ENCODE results near the gene NFIA. TPM values are rescaled to one million over a fixed set of nuclear protein-coding genes. Genes with fewer than 3 reads are reported as not detected.

The NFIA gene
- polyA plus RNA-seq, 3 donors, result 1.4 to 5.3 (median 2.4) TPM

- H3K27ac Mint-ChIP-seq, result no peak overlapping the region
- H3K36me3 Mint-ChIP-seq, result peaks cover 6 to 19% of the 10 kb centered on the region in 2 donors
- Histone ChIP-seq H3K4me2 (replicated peaks; ENCODE audit: extremely low read depth, low read length, poor library complexity, severe bottlenecking) (no peak overlapping the region), H4K20me1 (ENCODE audit: insufficient read depth, low read length) (no peaks in the 10 kb centered on the region), H3K9me3 (replicated peaks in 1 of 2; ENCODE audit: control insufficient read depth in 1 of 2, insufficient read depth in 1 of 2, low read length in 2 of 2) (no peaks in the 10 kb centered on the region), H3K27ac (ENCODE audit: low read depth in 1 of 2, low read length in 2 of 2) (no peak overlapping the region), H3K9ac (ENCODE audit: insufficient read depth, low read length, poor library complexity, severe bottlenecking) (no peak overlapping the region), H3K27me3 (ENCODE audit: control insufficient read depth in 2 of 2, insufficient read depth in 2 of 2, low read length in 2 of 2) (no peaks in the 10 kb centered on the region), H3K4me1 (ENCODE audit: control insufficient read depth in 1 of 2, insufficient read depth in 2 of 2, low read length in 2 of 2) (no peaks in the 10 kb centered on the region), H3K36me3 (replicated peaks in 1 of 2; ENCODE audit: control insufficient read depth in 1 of 2, insufficient read depth in 2 of 2, low read length in 2 of 2) (peaks cover 0 to 6% of the 10 kb centered on the region in 2 donors), H3K79me2 (ENCODE audit: insufficient read depth, low read length) (no peaks in the 10 kb centered on the region), H3K4me3 (replicated peaks in 1 of 3; ENCODE audit: low read depth in 2 of 3, low read length in 3 of 3) (no peak overlapping the region), H2AFZ (ENCODE audit: insufficient read depth, low read depth, low read length, poor library complexity, severe bottlenecking) (no peak overlapping the region)
- WGBS (ENCODE audit: insufficient coverage), result no CpG with 5 or more reads among the region's 2 CpGs
- no peak for TF ChIP-seq CTCF (IDR thresholded peaks at IDR 0.05)
- H3K9me3 Mint-ChIP-seq, result no peaks in the 10 kb centered on the region
- peaks cover 3% of the 10 kb centered on the region for H3K4me1 Mint-ChIP-seq
- no peaks in the 10 kb centered on the region for H3K27me3 Mint-ChIP-seq (ENCODE audit: low read depth in 3 of 3)
- no peak for DNase-seq
- H3K4me3 Mint-ChIP-seq, result no peak overlapping the region
- intact Hi-C loops (cut with micrococcal nuclease), result no loop called here
Observed at GRCh38 chr1:61368366-61368765, 286.0 kb downstream of the NFIA start.

- no peak for TF ChIP-seq CTCF (IDR thresholded peaks at IDR 0.05)
- Mint-ChIP-seq H3K27me3 (ENCODE audit: low read depth in 3 of 3) (no peaks in the 10 kb centered on the region), H3K9me3 (no peaks in the 10 kb centered on the region), H3K4me1 (peaks cover 3% of the 10 kb centered on the region), H3K4me3 (no peak overlapping the region), H3K27ac (peak overlapping the region in 1 of 7 donors; percentile 25), H3K36me3 (peaks cover 6 to 19% of the 10 kb centered on the region in 2 donors)
- 59% methylated on average over 6 of the region's 6 CpGs for WGBS (ENCODE audit: insufficient coverage)
- DNase-seq, result no peak
- H3K9ac ChIP-seq (ENCODE audit: insufficient read depth, low read length, poor library complexity, severe bottlenecking), result no peak overlapping the region
- no peaks in the 10 kb centered on the region for H3K27me3 ChIP-seq (ENCODE audit: control insufficient read depth in 2 of 2, insufficient read depth in 2 of 2, low read length in 2 of 2)
- H3K9me3 ChIP-seq (replicated peaks in 1 of 2; ENCODE audit: control insufficient read depth in 1 of 2, insufficient read depth in 1 of 2, low read length in 2 of 2), result no peaks in the 10 kb centered on the region
- no peak overlapping the region for H3K4me2 ChIP-seq (replicated peaks; ENCODE audit: extremely low read depth, low read length, poor library complexity, severe bottlenecking)
- no peak overlapping the region for H3K4me3 ChIP-seq (replicated peaks in 1 of 3; ENCODE audit: low read depth in 2 of 3, low read length in 3 of 3)
- no peak overlapping the region for H2AFZ ChIP-seq (ENCODE audit: insufficient read depth, low read depth, low read length, poor library complexity, severe bottlenecking)
- no peaks in the 10 kb centered on the region for H4K20me1 ChIP-seq (ENCODE audit: insufficient read depth, low read length)
- no peaks in the 10 kb centered on the region for H3K4me1 ChIP-seq (ENCODE audit: control insufficient read depth in 1 of 2, insufficient read depth in 2 of 2, low read length in 2 of 2)
- no peak overlapping the region for H3K27ac ChIP-seq (ENCODE audit: low read depth in 1 of 2, low read length in 2 of 2)
- peaks cover 0 to 6% of the 10 kb centered on the region in 2 donors for H3K36me3 ChIP-seq (replicated peaks in 1 of 2; ENCODE audit: control insufficient read depth in 1 of 2, insufficient read depth in 2 of 2, low read length in 2 of 2)
- intact Hi-C loops (cut with micrococcal nuclease), result no loop called here
- no peaks in the 10 kb centered on the region for H3K79me2 ChIP-seq (ENCODE audit: insufficient read depth, low read length)
Observed at GRCh38 chr1:61368876-61369275, 286.5 kb downstream of the NFIA start.
